Activated T-cell treated with anti-CD3 and anti-CD28 coated beads, Interleukin-2, amount 50 U/mL, for 4 hours (primary cell): ENCODE results near the gene PPIF. TPM values are rescaled to one million over a fixed set of nuclear protein-coding genes. Genes with fewer than 3 reads are reported as not detected.

Experiments
- ATAC-seq, 2 donors: fragments of 200-7000 bp; cut with Tn5 transposase; one replicate each; pipeline ENCODE4 v1.10.0; 2021
- DNase-seq: peaks from one replicate; pipeline ENCODE4 v3.0.0-alpha.2; 2020
- H3K27me3 Mint-ChIP-seq: one replicate; pipeline ENCODE4 v1.8.0; 2021; ENCODE audit warnings: low read depth, mixed read lengths
- H3K36me3 Mint-ChIP-seq: one replicate; pipeline ENCODE4 v1.8.0; 2022; ENCODE audit warnings: mixed read lengths; ENCODE audit not compliant: insufficient read depth
- H3K4me1 Mint-ChIP-seq: one replicate; pipeline ENCODE4 v1.8.0; 2021; ENCODE audit warnings: low read depth, mixed read lengths
- H3K4me3 Mint-ChIP-seq: one replicate; pipeline ENCODE4 v1.8.0; 2021; ENCODE audit warnings: mild to moderate bottlenecking, moderate library complexity, mixed read lengths
- H3K9me3 Mint-ChIP-seq: one replicate; pipeline ENCODE4 v1.8.0; 2021; ENCODE audit warnings: mixed read lengths
- total RNA-seq, 3 donors: library from RNA; stranded (reverse); gene quantifications; one replicate each; pipeline ENCODE4 v1.2.1, GENCODE V29; 2021

Gene PPIF
- total RNA-seq, 3 donors from 2014 or later = 199 to 232 (median 203) TPM

GRCh38 chr10:79345241-79346011, 1.8 kb upstream of the PPIF start:
- Mint-ChIP-seq H3K4me1 (peaks cover 29% of the 10 kb centered on the region), H3K9me3 (no peaks in the 10 kb centered on the region), H3K4me3 (no peak overlapping the region), H3K27me3 (no peaks in the 10 kb centered on the region), H3K36me3 (peaks cover 14% of the 10 kb centered on the region)
- ATAC-seq (no peak), DNase-seq (no peak)

- Mint-ChIP-seq H3K4me1 (peaks cover 27% of the 10 kb centered on the region), H3K36me3 (peaks cover 14% of the 10 kb centered on the region), H3K4me3 (peak overlapping the region; percentile 40), H3K9me3 (no peaks in the 10 kb centered on the region), H3K27me3 (no peaks in the 10 kb centered on the region)
- no peak for ATAC-seq
- no peak for DNase-seq
Measured at GRCh38 chr10:79346012-79346340, 1.3 kb upstream of the PPIF start.

- no peaks in the 10 kb centered on the region for H3K9me3 Mint-ChIP-seq
- H3K36me3 Mint-ChIP-seq = peaks cover 14% of the 10 kb centered on the region
- ATAC-seq = no peak
- no peaks in the 10 kb centered on the region for H3K27me3 Mint-ChIP-seq
- peaks cover 27% of the 10 kb centered on the region for H3K4me1 Mint-ChIP-seq
- no peak for DNase-seq
- H3K4me3 Mint-ChIP-seq = peak overlapping the region; percentile 88
Measured at GRCh38 chr10:79346388-79347225, 662 bp upstream of the PPIF start.

- peak overlapping the region; percentile 88 for H3K4me3 Mint-ChIP-seq
- DNase-seq (peak; percentile 71), ATAC-seq (peak; percentile 65 to 69)
- H3K4me1 Mint-ChIP-seq = peaks cover 30% of the 10 kb centered on the region
- H3K9me3 Mint-ChIP-seq = no peaks in the 10 kb centered on the region
- H3K36me3 Mint-ChIP-seq = peaks cover 23% of the 10 kb centered on the region
- H3K27me3 Mint-ChIP-seq = no peaks in the 10 kb centered on the region
Measured at GRCh38 chr10:79347894-79348639, 798 bp downstream of the PPIF start.

GRCh38 chr10:79348640-79348988, 1.3 kb downstream of the PPIF start:
- DNase-seq (no peak), ATAC-seq (no peak)
- Mint-ChIP-seq H3K4me3 (peak overlapping the region; percentile 88), H3K4me1 (peaks cover 33% of the 10 kb centered on the region), H3K9me3 (no peaks in the 10 kb centered on the region), H3K27me3 (no peaks in the 10 kb centered on the region), H3K36me3 (peaks cover 29% of the 10 kb centered on the region)

- Mint-ChIP-seq H3K27me3 (no peaks in the 10 kb centered on the region), H3K36me3 (peaks cover 33% of the 10 kb centered on the region), H3K4me1 (peaks cover 36% of the 10 kb centered on the region), H3K4me3 (peak overlapping the region; percentile 88), H3K9me3 (no peaks in the 10 kb centered on the region)
- no peak for DNase-seq
- no peak for ATAC-seq
Measured at GRCh38 chr10:79349072-79349491, 1.8 kb downstream of the PPIF start.

GRCh38 chr10:79349766-79350406, 2.6 kb downstream of the PPIF start:
- H3K4me1 Mint-ChIP-seq = peaks cover 34% of the 10 kb centered on the region
- H3K27me3 Mint-ChIP-seq = no peaks in the 10 kb centered on the region
- no peak for ATAC-seq
- no peaks in the 10 kb centered on the region for H3K9me3 Mint-ChIP-seq
- DNase-seq = no peak
- peak overlapping the region; percentile 88 for H3K4me3 Mint-ChIP-seq
- H3K36me3 Mint-ChIP-seq = peaks cover 40% of the 10 kb centered on the region

- no peaks in the 10 kb centered on the region for H3K9me3 Mint-ChIP-seq
- no peaks in the 10 kb centered on the region for H3K27me3 Mint-ChIP-seq
- no peak for ATAC-seq
- peaks cover 38% of the 10 kb centered on the region for H3K4me1 Mint-ChIP-seq
- peaks cover 47% of the 10 kb centered on the region for H3K36me3 Mint-ChIP-seq
- H3K4me3 Mint-ChIP-seq = no peak overlapping the region
- no peak for DNase-seq
Measured at GRCh38 chr10:79350407-79351154, 3.3 kb downstream of the PPIF start.

GRCh38 chr10:79351332-79351731, 4.1 kb downstream of the PPIF start:
- H3K9me3 Mint-ChIP-seq = no peaks in the 10 kb centered on the region
- no peaks in the 10 kb centered on the region for H3K27me3 Mint-ChIP-seq
- DNase-seq = no peak
- H3K4me1 Mint-ChIP-seq = peaks cover 41% of the 10 kb centered on the region
- H3K36me3 Mint-ChIP-seq = peaks cover 53% of the 10 kb centered on the region
- no peak overlapping the region for H3K4me3 Mint-ChIP-seq
- ATAC-seq = no peak

GRCh38 chr10:79352035-79352877, 5.0 kb downstream of the PPIF start:
- ATAC-seq = no peak

GRCh38 chr10:79353000-79353406, 5.7 kb downstream of the PPIF start:
- Mint-ChIP-seq H3K36me3 (peaks cover 57% of the 10 kb centered on the region), H3K9me3 (no peaks in the 10 kb centered on the region), H3K27me3 (no peaks in the 10 kb centered on the region), H3K4me3 (no peak overlapping the region), H3K4me1 (peaks cover 39% of the 10 kb centered on the region)
- DNase-seq (no peak), ATAC-seq (no peak)

More at GRCh38 chr10:79352035-79352877, 5.0 kb downstream of the PPIF start:
- Mint-ChIP-seq H3K4me3 (no peak overlapping the region), H3K36me3 (peaks cover 57% of the 10 kb centered on the region), H3K27me3 (no peaks in the 10 kb centered on the region), H3K9me3 (no peaks in the 10 kb centered on the region), H3K4me1 (peaks cover 39% of the 10 kb centered on the region)
- no peak for DNase-seq

GRCh38 chr10:79353726-79354125, 6.5 kb downstream of the PPIF start:
- peaks cover 57% of the 10 kb centered on the region for H3K36me3 Mint-ChIP-seq
- no peaks in the 10 kb centered on the region for H3K27me3 Mint-ChIP-seq
- DNase-seq = no peak
- no peaks in the 10 kb centered on the region for H3K9me3 Mint-ChIP-seq
- H3K4me1 Mint-ChIP-seq = peaks cover 33% of the 10 kb centered on the region
- H3K4me3 Mint-ChIP-seq = no peak overlapping the region
- no peak for ATAC-seq

- Mint-ChIP-seq H3K4me1 (peaks cover 29% of the 10 kb centered on the region), H3K27me3 (no peaks in the 10 kb centered on the region), H3K4me3 (no peak overlapping the region), H3K36me3 (peaks cover 56% of the 10 kb centered on the region), H3K9me3 (no peaks in the 10 kb centered on the region)
- no peak for ATAC-seq
- no peak for DNase-seq
Measured at GRCh38 chr10:79354141-79354540, 6.9 kb downstream of the PPIF start.
